Tibial nerve (tissue), 4 donors: ENCODE data around the gene HK2. TPM values are rescaled to one million over a fixed set of nuclear protein-coding genes. Genes with fewer than 3 reads are reported as not detected.

Experiments used
- DNase-seq, 2 donors: peaks; one replicate each; pipeline ENCODE4 v3.0.0-alpha.2; 2019; ENCODE audit warnings: low spot score in 2 of 2
- H3K27ac ChIP-seq, 4 donors: fragments of 200-600 bp; sonication (generic) in 3 of 4; one replicate each; pipeline ENCODE4 v1.5.1; 2017 to 2019; ENCODE audit warnings: mild to moderate bottlenecking in 1 of 4
- H3K27me3 ChIP-seq, 2 donors: fragments of 200-600 bp; sonication (generic) in 1 of 2; one replicate each; pipeline versions ENCODE4 v1.5.1 to v1.6.0; 2017 to 2019
- H3K36me3 ChIP-seq, 3 donors: fragments of 200-600 bp; sonication (generic); one replicate each; pipeline ENCODE4 v1.5.1; 2018 to 2019
- H3K4me1 ChIP-seq, 4 donors: fragments of 200-600 bp; sonication (generic) in 3 of 4; one replicate each; pipeline ENCODE4 v1.5.1; 2017 to 2019
- H3K4me3 ChIP-seq, 4 donors: fragments of 200-600 bp; sonication (generic) in 3 of 4; one replicate each; pipeline ENCODE4 v1.5.1; 2017 to 2019; ENCODE audit warnings: mild to moderate bottlenecking in 1 of 4, moderate library complexity in 1 of 4
- H3K9me3 ChIP-seq, 4 donors: fragments of 200-600 bp; sonication (generic) in 3 of 4; one replicate each; pipeline ENCODE4 v1.5.1; 2017 to 2019
- CTCF ChIP-seq, 5 experiments: fragments of 200-600 bp in 3 of 5; fragments of 450-650 bp in 2 of 5; sonication (generic) in 3 of 5; IDR thresholded peaks; one replicate each; pipeline ENCODE4 v1.5.1; 2016 to 2019; ENCODE audit warnings: antibody characterized with exemption in 5 of 5, mild to moderate bottlenecking in 3 of 5, moderate library complexity in 2 of 5
- EP300 ChIP-seq, 2 donors: sonication (generic); formaldehyde crosslinking; IDR thresholded peaks; one replicate each; pipeline ENCODE4 v1.6.1; 2017; ENCODE audit warnings: antibody characterized with exemption in 2 of 2, mild to moderate bottlenecking in 1 of 2
- POLR2A ChIP-seq, 2 donors: fragments of 450-650 bp; IDR thresholded peaks; one replicate each; pipeline ENCODE4 v1.6.1; 2017; ENCODE audit warnings: antibody characterized with exemption in 2 of 2, mild to moderate bottlenecking in 2 of 2, moderate library complexity in 2 of 2
- WGBS, 2 donors: methylation state at CpG; one replicate each; pipeline ENCODE4 v1.1.5; 2018; 5-methylcytosine and 5-hydroxymethylcytosine counted together
- total RNA-seq, 4 donors: library from RNA; depleted of rRNA; stranded (reverse); fragments of >200 nt; gene quantifications; one replicate each; pipeline ENCODE4 v1.1.0, GENCODE V29; 2016

The HK2 gene
- total RNA-seq, 4 donors from 2014 or later, result 6.5 to 13.4 (median 6.7) TPM

- Histone ChIP-seq H3K4me3 (no peak overlapping the region), H3K9me3 (no peaks in the 10 kb centered on the region), H3K4me1 (peaks cover 0 to 23% (median 10%) of the 10 kb centered on the region in 4 donors), H3K27ac (no peak overlapping the region), H3K27me3 (peaks cover 0 to 5% of the 10 kb centered on the region in 2 donors), H3K36me3 (no peaks in the 10 kb centered on the region)
- TF ChIP-seq CTCF (IDR thresholded peaks at IDR 0.05), result no peak
- TF ChIP-seq POLR2A (IDR thresholded peaks at IDR 0.05), result no peak
- TF ChIP-seq EP300 (IDR thresholded peaks at IDR 0.05), result no peak
- no peak for DNase-seq
- 94 to 95% methylated on average over 2 of the region's 2 CpGs for WGBS, 2 donors
Observed at GRCh38 chr2:74841641-74842040, 7.7 kb downstream of the HK2 start.

- TF ChIP-seq EP300 (IDR thresholded peaks at IDR 0.05), result no peak
- no peak for TF ChIP-seq POLR2A (IDR thresholded peaks at IDR 0.05)
- TF ChIP-seq CTCF (IDR thresholded peaks at IDR 0.05), result no peak
- DNase-seq, result no peak
- no peak overlapping the region for H3K4me3 ChIP-seq
- H3K27ac ChIP-seq, result peak overlapping the region in 1 of 4 donors; percentile 51
- H3K27me3 ChIP-seq, result no peaks in the 10 kb centered on the region
- 57 to 62% methylated on average over 3 of the region's 3 CpGs for WGBS, 2 donors
- H3K4me1 ChIP-seq, result peaks cover 0 to 23% (median 10%) of the 10 kb centered on the region in 4 donors
- H3K36me3 ChIP-seq, result no peaks in the 10 kb centered on the region
- H3K9me3 ChIP-seq, result no peaks in the 10 kb centered on the region
Observed at GRCh38 chr2:74843433-74843832, 9.5 kb downstream of the HK2 start.

GRCh38 chr2:74843899-74844298 is 10.0 kb downstream of the HK2 start:
- Histone ChIP-seq H3K9me3 (no peaks in the 10 kb centered on the region), H3K36me3 (no peaks in the 10 kb centered on the region), H3K27ac (peak overlapping the region in 1 of 4 donors; percentile 51), H3K4me1 (peaks cover 0 to 27% (median 12%) of the 10 kb centered on the region in 4 donors), H3K4me3 (no peak overlapping the region), H3K27me3 (no peaks in the 10 kb centered on the region)
- TF ChIP-seq CTCF (IDR thresholded peaks at IDR 0.05) (no peak), EP300 (IDR thresholded peaks at IDR 0.05) (no peak), POLR2A (IDR thresholded peaks at IDR 0.05) (no peak)
- no peak for DNase-seq

- H3K4me1 ChIP-seq, result peaks cover 0 to 34% (median 16%) of the 10 kb centered on the region in 4 donors
- 90 to 91% methylated on average over 4 of the region's 4 CpGs for WGBS, 2 donors
- TF ChIP-seq CTCF (IDR thresholded peaks at IDR 0.05), result no peak
- TF ChIP-seq EP300 (IDR thresholded peaks at IDR 0.05), result no peak
- TF ChIP-seq POLR2A (IDR thresholded peaks at IDR 0.05), result no peak
- no peaks in the 10 kb centered on the region for H3K27me3 ChIP-seq
- no peaks in the 10 kb centered on the region for H3K9me3 ChIP-seq
- H3K4me3 ChIP-seq, result no peak overlapping the region
- no peaks in the 10 kb centered on the region for H3K36me3 ChIP-seq
- H3K27ac ChIP-seq, result peak overlapping the region in 3 of 4 donors; percentile 8 to 51 (median 8)
- DNase-seq, result no peak
Observed at GRCh38 chr2:74844752-74845151, 10.8 kb downstream of the HK2 start.

GRCh38 chr2:74845217-74845751 is 11.4 kb downstream of the HK2 start:
- peak; percentile 32 to 41 for DNase-seq
- Histone ChIP-seq H3K36me3 (no peaks in the 10 kb centered on the region), H3K27ac (peak overlapping the region in 3 of 4 donors; percentile 8 to 51 (median 48)), H3K4me1 (peaks cover 0 to 39% (median 16%) of the 10 kb centered on the region in 4 donors), H3K9me3 (no peaks in the 10 kb centered on the region), H3K27me3 (no peaks in the 10 kb centered on the region), H3K4me3 (no peak overlapping the region)
- TF ChIP-seq CTCF (IDR thresholded peaks at IDR 0.05) (no peak), EP300 (IDR thresholded peaks at IDR 0.05) (peak in 1 of 2 donors; percentile 32)
- 55 to 62% methylated on average over 8 of the region's 8 CpGs for WGBS, 2 donors
